Stromal cell of bone marrow (primary cell): ENCODE measurements around the gene SHANK3.
"Not testable (repeated sequence)": the region's sequence is repeated elsewhere in the genome, so short reads cannot be mapped to it uniquely, and the experiment has no call there.

Experiments used
- DNase-seq: peaks from one replicate; pipeline ENCODE4 v3.0.0-alpha.2; 2012; ENCODE audit warnings: low read depth

Gene SHANK3

GRCh38 chr22:50654664-50655063, 18.0 kb upstream of the SHANK3 start:
- not testable (repeated sequence) for DNase-seq

GRCh38 chr22:50656122-50657070, 16.2 kb upstream of the SHANK3 start:
- DNase-seq = no peak

- no peak for DNase-seq
Measured at GRCh38 chr22:50657925-50658324, 14.7 kb upstream of the SHANK3 start.

GRCh38 chr22:50659711-50660110, 12.9 kb upstream of the SHANK3 start:
- DNase-seq = not testable (repeated sequence)

GRCh38 chr22:50660306-50660705, 12.3 kb upstream of the SHANK3 start:
- DNase-seq = no peak

GRCh38 chr22:50665212-50665611, 7.4 kb upstream of the SHANK3 start:
- DNase-seq = no peak

- no peak for DNase-seq
Measured at GRCh38 chr22:50665738-50666137, 6.9 kb upstream of the SHANK3 start.

GRCh38 chr22:50670513-50670912, 2.1 kb upstream of the SHANK3 start:
- no peak for DNase-seq

- DNase-seq = no peak
Measured at GRCh38 chr22:50670914-50671538, 1.6 kb upstream of the SHANK3 start.

- DNase-seq = no peak
Measured at GRCh38 chr22:50671641-50672040, 982 bp upstream of the SHANK3 start.

GRCh38 chr22:50672041-50672440, 582 bp upstream of the SHANK3 start:
- DNase-seq = no peak

GRCh38 chr22:50673231-50674129, 857 bp downstream of the SHANK3 start:
- no peak for DNase-seq

GRCh38 chr22:50674130-50674500, 1.5 kb downstream of the SHANK3 start:
- DNase-seq = no peak

- no peak for DNase-seq
Measured at GRCh38 chr22:50674606-50675552, 2.3 kb downstream of the SHANK3 start.

GRCh38 chr22:50675553-50676179, 3.0 kb downstream of the SHANK3 start:
- DNase-seq = no peak

GRCh38 chr22:50676180-50676636, 3.6 kb downstream of the SHANK3 start:
- DNase-seq = no peak

GRCh38 chr22:50676661-50677492, 4.3 kb downstream of the SHANK3 start:
- no peak for DNase-seq

- DNase-seq = no peak
Measured at GRCh38 chr22:50677493-50678217, 5.0 kb downstream of the SHANK3 start.

- no peak for DNase-seq
Measured at GRCh38 chr22:50678218-50678650, 5.6 kb downstream of the SHANK3 start.
